Fibroblast of lung (primary cell): ENCODE measurements around the gene INHBE. TPM values are rescaled to one million over a fixed set of nuclear protein-coding genes. Genes with fewer than 3 reads are reported as not detected.
A peak's percentile ranks its signal among the peaks of the same experiment; 100 is the strongest.

Experiments used
- DNase-seq, 2 donors: peaks; one replicate each; pipeline versions ENCODE4 v3.0.0 to v3.0.0-alpha.2; 2010; ENCODE audit warnings: low read depth in 2 of 2
- H2AFZ ChIP-seq: 2 replicates; pipeline ENCODE4 v1.5.1; 2012; ENCODE audit warnings: low read length, control low read depth, inconsistent platforms
- H3K27ac ChIP-seq: 2 replicates; pipeline ENCODE4 v1.5.1; 2011; ENCODE audit warnings: low read length, control low read depth; ENCODE audit not compliant: insufficient read depth
- H3K27me3 ChIP-seq: 2 replicates; pipeline ENCODE4 v1.5.1; 2011; ENCODE audit warnings: mild to moderate bottlenecking, low read length; ENCODE audit not compliant: control insufficient read depth, insufficient read depth
- H3K36me3 ChIP-seq: 2 replicates; pipeline ENCODE4 v1.5.1; 2011; ENCODE audit warnings: low read length; ENCODE audit not compliant: control insufficient read depth, insufficient read depth
- H3K4me1 ChIP-seq: 2 replicates; pipeline ENCODE4 v1.5.1; 2011; ENCODE audit warnings: low read length; ENCODE audit not compliant: control insufficient read depth, insufficient read depth; ENCODE audit errors: extremely low read depth
- H3K4me2 ChIP-seq: 2 replicates; pipeline ENCODE4 v1.5.1; 2011; ENCODE audit warnings: low read length, control low read depth; ENCODE audit not compliant: insufficient read depth; ENCODE audit errors: extremely low read depth
- H3K4me3 ChIP-seq, 4 experiments: fragments of 200-600 bp in 1 of 4; sonication (generic) in 1 of 4; replicated peaks in 1 of 4; 2 replicates each; pipeline ENCODE4 v1.5.1; 2011 to 2016; ENCODE audit warnings: low read length in 4 of 4, low read depth in 3 of 4, mild to moderate bottlenecking in 3 of 4, control low read depth in 2 of 4, inconsistent platforms in 1 of 4, mixed read lengths in 1 of 4; ENCODE audit not compliant: insufficient read depth in 1 of 4; ENCODE audit errors: control extremely low read depth in 1 of 4
- H3K79me2 ChIP-seq: 2 replicates; pipeline ENCODE4 v1.5.1; 2012; ENCODE audit warnings: mild to moderate bottlenecking, low read length, inconsistent platforms; ENCODE audit not compliant: control insufficient read depth, insufficient read depth
- H3K9ac ChIP-seq: 2 replicates; pipeline ENCODE4 v1.5.1; 2011; ENCODE audit warnings: mild to moderate bottlenecking, low read length, control low read depth; ENCODE audit not compliant: insufficient read depth
- H3K9me3 ChIP-seq: 2 replicates; pipeline ENCODE4 v1.5.1; 2012; ENCODE audit warnings: low read depth, low read length; ENCODE audit not compliant: control insufficient read depth, insufficient read depth
- H4K20me1 ChIP-seq: 2 replicates; pipeline ENCODE4 v1.5.1; 2011; ENCODE audit warnings: low read length; ENCODE audit not compliant: control insufficient read depth, insufficient read depth; ENCODE audit errors: extremely low read depth
- EZH2 ChIP-seq: IDR thresholded peaks from 2 replicates; pipeline ENCODE4 v1.5.1; 2012; ENCODE audit warnings: low read length, control low read depth, mild to moderate bottlenecking; ENCODE audit errors: missing control alignments
- polyA plus RNA-seq, 2 donors: library from polyadenylated mRNA; depleted of rRNA in 1 of 2; stranded (reverse) in 1 of 2; unstranded in 1 of 2; fragments of >200 nt; gene quantifications; 2 replicates each; pipeline ENCODE4 v1.2.1, GENCODE V29; 2011 to 2012; ENCODE audit warnings: missing spikeins in 1 of 2
- total RNA-seq: library from RNA; depleted of rRNA; stranded (reverse); fragments of >200 nt; gene quantifications from 2 replicates; pipeline ENCODE4 v1.2.1, GENCODE V29; 2014
- TF ChIP-seq, protein P1 (sequence below), 2 donors: IDR thresholded peaks in 1 of 2; conservative IDR thresholded peaks in 1 of 2; 1 replicate in 1 of 2; 2 replicates in 1 of 2; pipeline ENCODE4 v1.5.1; 2011 to 2012; ENCODE audit warnings: low read length in 2 of 2, control low read depth in 1 of 2, inconsistent platforms in 1 of 2, low read depth in 1 of 2, mild to moderate bottlenecking in 1 of 2

The INHBE gene
- total and polyA plus RNA-seq, 2 donors (not counting 1 experiment from before 2014, with no cell fraction given) = 0.67 to 26.4 TPM

DNA sequence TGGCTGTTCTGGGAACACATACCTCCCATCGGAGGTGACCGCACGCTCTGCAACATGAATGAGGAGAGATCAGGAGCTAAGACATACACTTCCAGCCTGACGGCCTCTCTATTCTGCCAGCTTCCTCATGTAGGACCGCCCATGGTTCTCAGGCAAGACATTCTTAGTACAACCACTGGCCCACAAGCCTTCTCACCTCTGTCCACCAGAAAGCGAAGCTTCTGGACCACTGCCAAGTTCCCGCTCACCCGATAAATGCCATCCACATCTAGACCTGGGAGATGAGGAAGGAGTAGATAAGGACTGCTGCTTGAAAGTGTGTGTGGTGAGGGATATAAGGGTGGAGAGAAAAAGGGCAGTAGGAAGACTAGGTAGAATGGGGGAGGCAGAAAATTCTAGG lies 19.3 kb downstream of the INHBE start:
- no peak overlapping the region for H3K27ac ChIP-seq
- no peaks in the 10 kb centered on the region for H3K79me2 ChIP-seq
- no peaks in the 10 kb centered on the region for H3K9me3 ChIP-seq
- no peaks in the 10 kb centered on the region for H3K36me3 ChIP-seq
- no peaks in the 10 kb centered on the region for H3K4me1 ChIP-seq
- H3K27me3 ChIP-seq = peaks cover 53% of the 10 kb centered on the region
- H4K20me1 ChIP-seq = no peaks in the 10 kb centered on the region
- no peak for TF ChIP-seq EZH2
- TF ChIP-seq, protein P1, sequence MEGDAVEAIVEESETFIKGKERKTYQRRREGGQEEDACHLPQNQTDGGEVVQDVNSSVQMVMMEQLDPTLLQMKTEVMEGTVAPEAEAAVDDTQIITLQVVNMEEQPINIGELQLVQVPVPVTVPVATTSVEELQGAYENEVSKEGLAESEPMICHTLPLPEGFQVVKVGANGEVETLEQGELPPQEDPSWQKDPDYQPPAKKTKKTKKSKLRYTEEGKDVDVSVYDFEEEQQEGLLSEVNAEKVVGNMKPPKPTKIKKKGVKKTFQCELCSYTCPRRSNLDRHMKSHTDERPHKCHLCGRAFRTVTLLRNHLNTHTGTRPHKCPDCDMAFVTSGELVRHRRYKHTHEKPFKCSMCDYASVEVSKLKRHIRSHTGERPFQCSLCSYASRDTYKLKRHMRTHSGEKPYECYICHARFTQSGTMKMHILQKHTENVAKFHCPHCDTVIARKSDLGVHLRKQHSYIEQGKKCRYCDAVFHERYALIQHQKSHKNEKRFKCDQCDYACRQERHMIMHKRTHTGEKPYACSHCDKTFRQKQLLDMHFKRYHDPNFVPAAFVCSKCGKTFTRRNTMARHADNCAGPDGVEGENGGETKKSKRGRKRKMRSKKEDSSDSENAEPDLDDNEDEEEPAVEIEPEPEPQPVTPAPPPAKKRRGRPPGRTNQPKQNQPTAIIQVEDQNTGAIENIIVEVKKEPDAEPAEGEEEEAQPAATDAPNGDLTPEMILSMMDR (conservative IDR thresholded peaks at IDR 0.05 in 1 of 2, IDR thresholded peaks at IDR 0.05 in 1 of 2; ENCODE audit: low read depth in 1 of 2, low read length in 2 of 2) = no peak
- H3K4me3 ChIP-seq = no peak overlapping the region
- no peak overlapping the region for H2AFZ ChIP-seq
- no peak overlapping the region for H3K9ac ChIP-seq
- no peak for DNase-seq
- H3K4me2 ChIP-seq = no peak overlapping the region

DNA sequence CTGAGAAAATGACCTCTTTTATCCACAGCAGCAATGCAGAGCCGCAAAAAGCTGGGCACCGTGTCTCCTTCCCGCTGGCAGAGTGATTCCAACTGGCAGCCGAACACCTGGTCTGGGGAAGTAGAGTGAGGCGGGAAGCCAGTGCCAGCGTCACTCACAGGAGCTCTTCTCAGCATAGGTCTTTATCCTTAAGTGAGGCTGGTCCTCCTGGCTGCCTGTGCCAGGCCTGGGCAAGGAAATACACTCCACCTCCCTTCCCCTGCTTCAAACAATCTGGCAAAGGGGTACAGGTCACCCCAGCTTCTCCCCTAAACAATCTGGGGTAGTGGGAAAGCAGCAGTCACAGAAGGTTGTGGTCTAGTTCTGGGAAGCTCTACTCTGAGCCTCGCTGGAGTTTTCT lies 19.8 kb downstream of the INHBE start:
- Histone ChIP-seq H3K27me3 (peaks cover 54% of the 10 kb centered on the region), H3K4me2 (no peak overlapping the region), H3K79me2 (no peaks in the 10 kb centered on the region), H3K4me3 (no peak overlapping the region), H3K36me3 (no peaks in the 10 kb centered on the region), H2AFZ (no peak overlapping the region), H3K9ac (no peak overlapping the region), H4K20me1 (no peaks in the 10 kb centered on the region), H3K4me1 (no peaks in the 10 kb centered on the region), H3K27ac (no peak overlapping the region), H3K9me3 (no peaks in the 10 kb centered on the region)
- TF ChIP-seq, protein P1 (conservative IDR thresholded peaks at IDR 0.05 in 1 of 2, IDR thresholded peaks at IDR 0.05 in 1 of 2; ENCODE audit: low read depth in 1 of 2, low read length in 2 of 2) = no peak
- TF ChIP-seq EZH2 = peak; percentile 68
- no peak for DNase-seq

DNA sequence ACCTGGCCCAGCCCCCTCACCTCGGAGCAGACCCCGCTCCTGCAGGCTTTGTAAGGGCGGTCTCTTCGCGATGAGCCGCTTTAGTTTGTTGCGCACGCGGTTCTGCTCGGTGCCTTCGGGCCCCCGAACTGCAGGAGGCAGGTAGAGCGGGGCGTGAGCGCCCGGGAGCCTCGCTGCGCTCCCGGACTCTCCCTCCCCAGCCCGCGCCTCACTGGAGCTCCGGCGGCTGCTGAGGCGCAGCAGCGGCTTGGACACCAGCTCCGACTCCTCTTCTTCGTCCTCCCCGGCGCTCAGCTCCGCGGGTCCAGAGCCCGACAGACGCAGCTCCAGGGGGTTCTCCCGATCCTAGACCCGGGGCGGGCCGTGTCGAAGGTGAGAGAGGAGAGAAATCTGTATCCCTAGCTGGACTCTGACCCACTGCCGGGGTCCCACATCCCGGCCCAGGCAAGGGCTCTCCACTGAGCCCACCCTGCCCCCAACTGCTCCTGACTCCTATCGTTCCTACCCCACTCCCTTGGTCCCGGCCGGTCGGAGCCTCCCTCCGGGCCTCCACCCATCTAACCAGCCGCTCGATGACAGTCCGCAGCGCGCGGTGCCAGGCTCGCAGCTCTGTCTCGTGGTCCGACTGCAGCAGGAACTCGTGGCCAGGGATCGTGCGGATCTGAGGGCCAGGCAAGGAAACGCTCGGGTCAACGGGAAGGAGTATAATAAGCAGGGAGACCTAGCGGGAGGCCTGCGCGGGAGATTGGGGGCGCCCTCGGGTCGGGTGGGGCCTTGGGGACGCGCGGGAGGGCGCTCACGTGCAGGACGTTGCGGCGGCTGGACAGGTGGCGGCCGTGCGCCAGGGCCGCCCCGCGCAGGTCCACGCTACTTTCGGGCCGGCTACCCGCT lies 20.4 kb downstream of the INHBE start:
- TF ChIP-seq EZH2 = peak; percentile 58
- TF ChIP-seq, protein P1 (conservative IDR thresholded peaks at IDR 0.05 in 1 of 2, IDR thresholded peaks at IDR 0.05 in 1 of 2; ENCODE audit: low read depth in 1 of 2, low read length in 2 of 2) = no peak
- Histone ChIP-seq H3K4me2 (peak overlapping the region; percentile 79), H4K20me1 (no peaks in the 10 kb centered on the region), H3K36me3 (no peaks in the 10 kb centered on the region), H3K9me3 (no peaks in the 10 kb centered on the region), H3K9ac (no peak overlapping the region), H2AFZ (no peak overlapping the region), H3K27me3 (peaks cover 59% of the 10 kb centered on the region), H3K4me3 (peak overlapping the region in 1 of 4 experiments; percentile 33), H3K27ac (no peak overlapping the region), H3K4me1 (no peaks in the 10 kb centered on the region), H3K79me2 (no peaks in the 10 kb centered on the region)
- DNase-seq = peak in 1 of 2 donors; percentile 26
